Stomach (tissue), 4 donors: ENCODE measurements around the gene RBMS3.

ENCODE experiments used
- EP300 ChIP-seq: sonication (generic); formaldehyde crosslinking; IDR thresholded peaks from one replicate; pipeline ENCODE4 v1.6.1; 2017; ENCODE audit warnings: antibody characterized with exemption
- POLR2A ChIP-seq, 4 donors: fragments of 450-650 bp; IDR thresholded peaks; one replicate each; pipeline ENCODE4 v1.6.1; 2016; ENCODE audit warnings: antibody characterized with exemption in 4 of 4, control low read depth in 2 of 4, mild to moderate bottlenecking in 1 of 4, moderate library complexity in 1 of 4
- POLR2AphosphoS5 ChIP-seq, 3 donors: sonication (generic); formaldehyde crosslinking; IDR thresholded peaks; one replicate each; pipeline ENCODE4 v1.6.1; 2016; ENCODE audit warnings: antibody characterized with exemption in 3 of 3
- TF ChIP-seq, protein P1 (sequence below), 7 experiments: fragments of 450-650 bp in 4 of 7; fragments of 200-600 bp in 3 of 7; sonication (generic) in 3 of 7; IDR thresholded peaks; one replicate each; pipeline ENCODE4 v1.5.1; 2016 to 2019; ENCODE audit warnings: antibody characterized with exemption in 7 of 7, control low read depth in 2 of 7, mild to moderate bottlenecking in 1 of 7

DNA sequence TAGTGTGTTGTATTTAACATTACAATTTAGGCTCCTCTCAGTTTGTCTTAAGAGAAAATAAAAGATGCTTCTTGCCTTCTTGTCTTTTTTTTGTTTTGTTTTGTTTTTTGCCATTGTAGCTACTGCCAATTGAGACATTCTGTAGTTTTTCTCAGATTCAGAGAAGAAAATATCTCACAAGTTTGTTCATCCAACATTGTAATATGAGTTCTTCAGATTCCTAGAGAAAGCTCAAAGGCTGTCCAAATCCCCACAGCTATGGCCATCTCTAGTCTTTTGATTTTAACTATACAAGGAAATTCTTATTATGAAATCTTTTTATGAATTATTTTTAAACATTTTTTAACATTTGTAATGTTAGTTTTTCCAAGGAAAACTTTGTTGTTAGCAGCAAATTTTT, 264.7 kb downstream of the RBMS3 start:
- TF ChIP-seq POLR2A (IDR thresholded peaks at IDR 0.05) (no peak), POLR2AphosphoS5 (IDR thresholded peaks at IDR 0.05) (no peak), EP300 (no peak)
- TF ChIP-seq, protein P1, sequence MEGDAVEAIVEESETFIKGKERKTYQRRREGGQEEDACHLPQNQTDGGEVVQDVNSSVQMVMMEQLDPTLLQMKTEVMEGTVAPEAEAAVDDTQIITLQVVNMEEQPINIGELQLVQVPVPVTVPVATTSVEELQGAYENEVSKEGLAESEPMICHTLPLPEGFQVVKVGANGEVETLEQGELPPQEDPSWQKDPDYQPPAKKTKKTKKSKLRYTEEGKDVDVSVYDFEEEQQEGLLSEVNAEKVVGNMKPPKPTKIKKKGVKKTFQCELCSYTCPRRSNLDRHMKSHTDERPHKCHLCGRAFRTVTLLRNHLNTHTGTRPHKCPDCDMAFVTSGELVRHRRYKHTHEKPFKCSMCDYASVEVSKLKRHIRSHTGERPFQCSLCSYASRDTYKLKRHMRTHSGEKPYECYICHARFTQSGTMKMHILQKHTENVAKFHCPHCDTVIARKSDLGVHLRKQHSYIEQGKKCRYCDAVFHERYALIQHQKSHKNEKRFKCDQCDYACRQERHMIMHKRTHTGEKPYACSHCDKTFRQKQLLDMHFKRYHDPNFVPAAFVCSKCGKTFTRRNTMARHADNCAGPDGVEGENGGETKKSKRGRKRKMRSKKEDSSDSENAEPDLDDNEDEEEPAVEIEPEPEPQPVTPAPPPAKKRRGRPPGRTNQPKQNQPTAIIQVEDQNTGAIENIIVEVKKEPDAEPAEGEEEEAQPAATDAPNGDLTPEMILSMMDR (IDR thresholded peaks at IDR 0.05) = no peak
